NCI-H146 (cell line): ENCODE data around the gene GPR6.

Source experiments
- DNase-seq: peaks from one replicate; lab custom pipeline; 2025; lab: John Stamatoyannopoulos, UW

The GPR6 gene

DNA sequence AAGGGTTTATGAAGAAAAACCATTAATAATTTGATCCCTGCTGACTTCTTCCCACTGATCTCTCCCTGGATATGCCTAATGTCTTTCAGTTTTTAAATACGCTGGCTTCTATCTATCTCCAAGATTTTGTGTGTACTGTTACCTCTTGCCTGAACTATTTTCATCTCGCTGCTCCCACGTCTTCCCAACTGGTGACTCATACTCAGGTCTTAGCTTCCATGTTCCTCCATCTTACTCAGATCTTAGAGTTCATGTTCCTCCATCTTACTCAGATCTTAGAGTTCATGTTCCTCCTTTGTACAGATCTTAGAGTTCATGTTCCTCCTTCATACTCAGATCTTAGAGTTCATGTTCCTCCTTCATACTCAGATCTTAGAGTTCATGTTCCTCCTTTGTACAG, 21.6 kb downstream of the GPR6 start:
- no peak for DNase-seq

DNA sequence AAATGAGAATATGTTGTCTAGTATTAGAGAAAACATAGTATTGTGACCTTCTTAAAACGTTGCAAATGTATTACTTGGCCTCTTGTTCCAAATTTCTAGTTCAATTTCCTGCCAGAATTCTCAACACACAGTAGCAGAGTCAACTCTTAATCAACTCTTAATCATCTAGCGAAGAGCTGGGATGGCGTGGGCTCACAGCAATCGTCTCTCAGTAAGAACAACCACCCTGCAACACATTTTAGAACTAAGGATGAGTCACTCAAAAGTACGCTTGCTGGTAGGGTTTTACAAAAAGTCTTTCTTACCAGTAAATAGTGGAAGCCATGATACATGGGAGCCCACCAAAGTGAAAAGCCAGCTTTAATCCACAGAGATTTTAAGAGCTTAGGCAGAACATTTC, 24.6 kb downstream of the GPR6 start:
- DNase-seq = no peak

DNA sequence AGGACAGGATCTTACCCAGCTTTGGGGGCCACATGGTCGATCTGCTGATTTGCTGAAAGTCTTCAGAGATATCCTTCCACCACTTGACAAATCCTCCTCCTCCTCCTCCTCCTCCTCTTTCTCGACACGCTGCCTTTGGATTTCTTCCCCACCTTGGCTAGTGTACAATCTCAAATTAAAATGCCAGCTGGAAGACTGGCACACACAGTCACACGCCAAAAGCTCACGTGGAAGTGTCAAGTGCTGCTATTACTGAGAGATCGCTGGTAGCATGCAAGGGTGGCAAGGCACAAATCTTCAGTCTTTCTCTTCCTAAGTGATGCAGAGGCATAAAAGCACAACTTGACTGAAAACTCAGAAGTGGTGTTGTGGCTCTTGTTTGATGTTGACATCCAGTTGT, 35.3 kb downstream of the GPR6 start:
- no peak for DNase-seq

DNA sequence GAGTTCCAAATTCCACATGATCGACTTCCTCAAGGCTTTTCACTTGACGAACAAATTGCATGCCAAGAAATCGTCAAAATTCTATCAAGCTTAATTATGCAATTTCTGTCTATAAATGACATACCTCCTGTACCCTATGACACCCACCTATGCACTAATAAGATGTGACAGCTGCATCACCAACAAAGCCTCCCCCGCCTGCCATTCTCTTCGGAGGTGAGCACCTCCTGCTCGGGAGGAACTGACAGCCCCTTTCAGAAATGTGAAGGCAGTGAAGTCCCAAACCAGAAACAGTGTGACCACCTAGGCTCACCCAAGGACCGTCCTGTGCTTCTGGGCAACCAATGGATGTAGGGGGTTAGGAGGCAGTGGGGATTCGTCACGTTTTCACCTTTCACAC, 37.1 kb downstream of the GPR6 start:
- no peak for DNase-seq

DNA sequence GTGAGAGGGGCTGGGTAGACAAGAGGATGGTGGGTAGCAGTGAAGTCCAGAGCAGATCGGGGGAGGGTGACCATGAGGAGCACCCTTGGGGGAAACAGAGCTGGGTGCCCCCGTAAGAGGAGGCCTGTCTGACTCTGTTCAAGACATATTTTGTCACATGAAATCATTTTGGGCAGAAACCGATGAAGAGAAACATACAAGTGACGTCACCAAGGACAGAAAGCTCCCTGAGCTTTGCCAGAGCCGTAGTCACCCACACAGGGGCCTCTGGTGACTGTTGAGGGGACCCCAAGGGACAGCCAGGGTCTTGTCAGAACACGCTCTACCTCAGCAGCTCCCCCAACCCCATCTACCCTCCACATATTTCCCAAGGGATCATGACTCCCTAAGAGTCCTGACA, 39.2 kb downstream of the GPR6 start:
- no peak for DNase-seq

DNA sequence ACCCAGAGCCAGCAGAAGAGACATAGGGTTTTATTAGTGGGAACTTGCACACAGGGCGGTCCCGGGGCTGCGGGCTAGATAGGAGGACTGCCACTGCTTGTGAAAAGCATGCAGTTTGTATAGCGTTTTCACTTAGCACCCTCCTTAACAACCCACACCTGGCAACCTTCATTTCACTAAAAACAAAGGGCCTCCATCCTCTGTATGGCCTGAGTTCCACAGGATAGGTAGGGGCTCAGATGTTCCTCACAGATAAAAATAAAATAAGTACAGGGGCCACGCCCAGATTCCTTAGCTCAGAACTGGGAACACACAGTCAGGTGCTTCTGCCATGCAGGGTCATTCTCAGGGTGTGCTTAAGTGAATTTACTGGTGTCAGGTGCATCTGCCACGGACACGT, 39.8 kb downstream of the GPR6 start:
- DNase-seq = no peak

DNA sequence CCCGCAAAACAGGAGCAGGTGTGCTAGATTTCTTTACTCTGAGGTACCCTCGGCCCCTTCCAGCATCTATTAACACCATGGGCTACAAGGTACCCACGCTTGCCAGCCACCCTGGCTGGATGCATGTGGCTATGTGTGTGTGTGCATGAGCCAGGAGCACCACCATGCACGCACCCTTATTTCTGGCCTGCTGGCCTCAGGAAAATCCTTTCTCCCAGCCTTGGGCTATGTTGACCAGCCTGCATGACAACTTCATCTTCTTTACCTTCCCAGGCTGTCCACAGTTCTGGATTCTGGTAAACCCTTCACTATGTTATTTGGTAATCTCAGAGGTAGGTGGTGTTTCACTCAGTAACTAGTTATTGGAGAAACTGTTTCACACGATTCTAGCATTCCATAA, 40.4 kb downstream of the GPR6 start:
- DNase-seq = no peak

DNA sequence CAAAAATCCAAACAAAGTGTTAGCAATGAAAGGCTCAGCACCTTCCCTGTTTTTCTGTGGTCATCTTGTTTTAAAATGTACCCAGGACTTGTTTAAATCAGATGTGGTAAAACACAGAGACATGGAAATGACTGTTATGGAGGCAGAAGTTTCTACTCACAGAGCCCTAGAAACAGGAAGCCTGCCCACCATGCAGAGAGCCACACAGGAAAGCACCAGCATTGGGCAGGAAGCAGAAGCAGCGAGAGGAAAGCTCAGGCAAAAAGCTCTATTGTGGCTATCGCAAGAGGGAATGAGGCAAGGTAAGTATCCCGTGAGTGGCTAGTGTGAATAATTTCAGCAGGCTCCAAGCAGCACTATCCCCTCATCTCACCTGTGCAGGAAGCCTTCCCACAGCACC, 42.8 kb downstream of the GPR6 start:
- no peak for DNase-seq

DNA sequence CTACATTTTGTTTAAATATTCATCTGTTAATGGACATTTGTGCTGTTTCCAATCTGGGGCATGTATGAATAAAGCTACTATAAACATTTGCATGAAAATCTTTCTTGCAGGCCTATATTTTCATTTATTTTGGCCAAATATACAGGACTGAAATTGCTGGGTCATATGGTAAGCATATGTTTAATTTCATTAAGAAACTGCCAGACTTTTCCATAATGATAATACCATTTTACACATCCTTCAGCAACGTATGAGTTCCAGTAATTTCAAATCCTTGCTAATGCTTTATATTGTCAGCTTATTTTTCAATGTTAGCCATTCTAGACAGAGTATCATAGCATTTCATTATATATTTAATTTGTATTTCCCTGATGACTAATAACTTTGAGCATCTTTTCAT, 51.0 kb downstream of the GPR6 start:
- DNase-seq = no peak
